Measurements from ENCODE around the gene AQP7.

DNA sequence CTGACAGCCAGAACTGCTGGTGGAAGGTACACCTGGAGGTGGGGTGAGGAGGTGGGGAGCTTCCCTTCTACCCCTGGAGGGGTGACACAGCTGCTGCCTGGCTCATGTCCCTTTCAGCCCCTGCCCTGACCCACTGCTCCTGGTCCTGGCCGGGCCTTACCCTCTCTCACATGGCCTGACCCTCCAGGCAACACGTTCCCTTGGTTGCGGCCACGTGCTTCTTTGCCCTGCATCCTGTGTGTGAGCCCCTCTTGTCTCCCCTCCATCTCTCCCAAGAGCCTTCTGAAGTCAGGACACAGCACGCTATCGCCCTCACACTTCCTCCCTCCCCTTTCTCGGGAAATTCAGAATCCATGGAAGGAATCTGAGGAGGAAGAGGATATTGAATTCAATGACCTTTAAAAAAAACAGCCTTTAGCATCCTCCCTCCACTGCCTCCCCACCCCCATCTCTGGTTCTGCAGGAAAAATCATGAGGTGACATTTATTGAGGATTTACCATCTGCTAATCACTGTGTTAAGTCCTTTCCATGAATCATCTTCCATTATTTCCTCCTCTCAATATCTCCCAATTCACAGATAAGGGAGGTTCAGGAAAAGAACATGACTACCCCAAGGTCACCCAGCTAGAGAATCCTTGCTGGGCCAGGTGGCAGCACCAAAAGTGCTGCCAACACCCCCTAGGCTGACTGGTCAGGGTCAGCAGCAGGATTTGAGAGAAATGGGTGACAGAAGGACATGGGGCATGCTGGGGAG lies 36.7 kb upstream of the AQP7 start:
- TF ChIP-seq, protein P1, sequence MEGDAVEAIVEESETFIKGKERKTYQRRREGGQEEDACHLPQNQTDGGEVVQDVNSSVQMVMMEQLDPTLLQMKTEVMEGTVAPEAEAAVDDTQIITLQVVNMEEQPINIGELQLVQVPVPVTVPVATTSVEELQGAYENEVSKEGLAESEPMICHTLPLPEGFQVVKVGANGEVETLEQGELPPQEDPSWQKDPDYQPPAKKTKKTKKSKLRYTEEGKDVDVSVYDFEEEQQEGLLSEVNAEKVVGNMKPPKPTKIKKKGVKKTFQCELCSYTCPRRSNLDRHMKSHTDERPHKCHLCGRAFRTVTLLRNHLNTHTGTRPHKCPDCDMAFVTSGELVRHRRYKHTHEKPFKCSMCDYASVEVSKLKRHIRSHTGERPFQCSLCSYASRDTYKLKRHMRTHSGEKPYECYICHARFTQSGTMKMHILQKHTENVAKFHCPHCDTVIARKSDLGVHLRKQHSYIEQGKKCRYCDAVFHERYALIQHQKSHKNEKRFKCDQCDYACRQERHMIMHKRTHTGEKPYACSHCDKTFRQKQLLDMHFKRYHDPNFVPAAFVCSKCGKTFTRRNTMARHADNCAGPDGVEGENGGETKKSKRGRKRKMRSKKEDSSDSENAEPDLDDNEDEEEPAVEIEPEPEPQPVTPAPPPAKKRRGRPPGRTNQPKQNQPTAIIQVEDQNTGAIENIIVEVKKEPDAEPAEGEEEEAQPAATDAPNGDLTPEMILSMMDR (IDR thresholded peaks at IDR 0.05) = no peak
- TF ChIP-seq EZH2 (IDR thresholded peaks at IDR 0.05; ENCODE audit: borderline replicate concordance, insufficient read depth, low read depth, low read length, poor library complexity, severe bottlenecking) = no peak

Measured in B cell (primary cell).